HCT116 (cell line): Measurements from ENCODE around the gene YWHAG. TPM values are rescaled to one million over a fixed set of nuclear protein-coding genes. Genes with fewer than 3 reads are reported as not detected.
"Not testable (repeated sequence)": the region's sequence is repeated elsewhere in the genome, so short reads cannot be mapped to it uniquely, and the experiment has no call there.

Experiments used
- ATAC-seq: fragments of 200-7000 bp; cut with Tn5 transposase; 2 replicates; pipeline ENCODE4 v1.9.1; 2020; ENCODE audit warnings: mild to moderate bottlenecking, moderate library complexity
- BruUV-seq: library from RNA; stranded (reverse); fragments of 400-500 nt; replicated peaks from 2 replicates; lab custom pipeline; 2021; lab: Mats Ljungman, UMichigan
- CTCF ChIA-PET: fragments of 300-600 bp; sonication (Branson Sonifier 250); formaldehyde crosslinking; loops from one replicate; lab custom pipeline; 2021; ENCODE audit warnings: antibody characterized with exemption; lab: Charles Lee
- POLR2A ChIA-PET: fragments of 300-600, 350-600 bp; sonication (Branson Sonifier 250); formaldehyde crosslinking; loops from one replicate; lab custom pipeline; 2021; ENCODE audit warnings: antibody characterized with exemption; lab: Charles Lee
- RAD21 ChIA-PET, 2 experiments: fragments of 300-600 bp; sonication (Branson Sonifier 250); formaldehyde crosslinking; loops; one replicate each; lab custom pipeline; 2023; ENCODE audit warnings: low total read pairs in 2 of 2; ENCODE audit not compliant: uncharacterized antibody in 2 of 2, unreplicated experiment in 2 of 2, low non-redundant PET in 1 of 2; lab: Charles Lee
- DNase-seq: peaks from one replicate; pipeline ENCODE4 v3.0.0-alpha.2; 2010; ENCODE audit warnings: low read depth, low spot score
- H2AFZ ChIP-seq: fragments of 200-600 bp; shearing (Covaris generic), sonication (generic); 2 replicates; pipeline ENCODE4 v1.6.1; 2017; ENCODE audit warnings: low read depth, mixed run types, mixed read lengths, antibody characterized with exemption, low read length; ENCODE audit not compliant: poor library complexity, severe bottlenecking
- H3K27ac ChIP-seq: 2 replicates; pipeline ENCODE4 v1.5.1; 2012; ENCODE audit warnings: low read depth, low read length
- H3K27me3 ChIP-seq: fragments of 200-600 bp; sonication (generic); 2 replicates; pipeline ENCODE4 v1.6.1; 2016; ENCODE audit warnings: mixed run types, low read length, mixed read lengths; ENCODE audit not compliant: insufficient read depth
- H3K36me3 ChIP-seq, 2 experiments: fragments of 200-500 bp in 1 of 2; fragments of 200-600 bp in 1 of 2; sonication (Bioruptor generic) in 1 of 2; sonication (generic) in 1 of 2; 2 replicates each; pipeline versions ENCODE4 v1.5.1 to v1.6.1; 2014 to 2016; ENCODE audit warnings: low read length in 2 of 2, inconsistent platforms in 1 of 2, mixed read lengths in 1 of 2, mixed run types in 1 of 2; ENCODE audit not compliant: insufficient read depth in 2 of 2, control insufficient read depth in 1 of 2
- H3K4me1 ChIP-seq, 2 experiments: fragments of 200-600 bp in 1 of 2; sonication (generic) in 1 of 2; 2 replicates each; pipeline versions ENCODE4 v1.5.1 to v1.6.1; 2012 to 2017; ENCODE audit warnings: low read length in 2 of 2, inconsistent platforms in 1 of 2, mild to moderate bottlenecking in 1 of 2, mixed read lengths in 1 of 2, mixed run types in 1 of 2, moderate library complexity in 1 of 2; ENCODE audit not compliant: insufficient read depth in 2 of 2, control insufficient read depth in 1 of 2
- H3K4me2 ChIP-seq: fragments of 200-600 bp; sonication (generic); 2 replicates; pipeline ENCODE4 v1.6.1; 2017; ENCODE audit warnings: mixed run types, low read length, mixed read lengths
- H3K4me3 ChIP-seq, 2 experiments: fragments of 200-600 bp in 1 of 2; sonication (generic) in 1 of 2; replicated peaks in 1 of 2; 2 replicates each; pipeline ENCODE4 v1.5.1; 2011 to 2016; ENCODE audit warnings: low read length in 2 of 2, control low read depth in 1 of 2, low read depth in 1 of 2, mild to moderate bottlenecking in 1 of 2, mixed read lengths in 1 of 2, mixed run types in 1 of 2
- H3K79me2 ChIP-seq: fragments of 200-600 bp; sonication (generic); 2 replicates; pipeline ENCODE4 v1.6.1; 2017; ENCODE audit warnings: mild to moderate bottlenecking, mixed run types, low read length, moderate library complexity, mixed read lengths; ENCODE audit not compliant: insufficient read depth
- H3K9ac ChIP-seq: fragments of 200-600 bp; sonication (generic); 2 replicates; pipeline ENCODE4 v1.6.1; 2016; ENCODE audit warnings: low read length, mixed read lengths
- H3K9me2 ChIP-seq: fragments of 200-600 bp; sonication (generic), shearing (Covaris generic); 2 replicates; pipeline ENCODE4 v1.6.1; 2017; ENCODE audit warnings: mixed run types, mild to moderate bottlenecking, moderate library complexity; ENCODE audit not compliant: insufficient read depth
- H3K9me3 ChIP-seq, 2 experiments: fragments of 200-500 bp in 1 of 2; fragments of 200-600 bp in 1 of 2; sonication (Bioruptor generic) in 1 of 2; sonication (generic) in 1 of 2; 2 replicates each; pipeline ENCODE4 v1.6.1; 2014 to 2017; ENCODE audit warnings: low read length in 2 of 2, mixed read lengths in 2 of 2, inconsistent platforms in 1 of 2, low read depth in 1 of 2, mild to moderate bottlenecking in 1 of 2, mixed run types in 1 of 2, moderate library complexity in 1 of 2; ENCODE audit not compliant: control insufficient read depth in 1 of 2, insufficient read depth in 1 of 2
- H4K20me1 ChIP-seq: fragments of 200-600 bp; sonication (generic), shearing (Covaris generic); 2 replicates; pipeline ENCODE4 v1.6.1; 2017; ENCODE audit warnings: mixed run types, mild to moderate bottlenecking, moderate library complexity; ENCODE audit not compliant: insufficient read depth
- CBX3 ChIP-seq: IDR thresholded peaks from 2 replicates; pipeline ENCODE4 v1.6.1; 2012; ENCODE audit warnings: low read depth
- EZH2 ChIP-seq: fragments of 200-600 bp; sonication (generic); IDR thresholded peaks from 2 replicates; pipeline ENCODE4 v1.6.1; 2017; ENCODE audit warnings: antibody characterized with exemption, mixed run types
- EZH2phosphoT487 ChIP-seq: fragments of 200-600 bp; IDR thresholded peaks from 2 replicates; pipeline ENCODE4 v1.6.1; 2018; ENCODE audit warnings: antibody characterized with exemption, borderline replicate concordance
- FOSL1 ChIP-seq: IDR thresholded peaks from 2 replicates; pipeline ENCODE4 v1.6.1; 2012; ENCODE audit warnings: low read depth
- POLR2A ChIP-seq: IDR thresholded peaks from 2 replicates; pipeline ENCODE4 v1.7.0; 2011; ENCODE audit warnings: borderline replicate concordance; ENCODE audit not compliant: insufficient read depth, insufficient read length; ENCODE audit errors: extremely low read depth
- SP1 ChIP-seq: IDR thresholded peaks from 2 replicates; pipeline ENCODE4 v1.6.1; 2012; ENCODE audit warnings: low read depth
- TCF7L2 ChIP-seq: IDR thresholded peaks from 2 replicates; pipeline ENCODE4 v1.7.0; 2011; ENCODE audit warnings: borderline replicate concordance, inconsistent platforms; ENCODE audit not compliant: insufficient read depth, insufficient read length; ENCODE audit errors: extremely low read depth
- YY1 ChIP-seq: IDR thresholded peaks from 2 replicates; pipeline ENCODE4 v1.6.1; 2011; ENCODE audit warnings: low read length, low read depth, moderate library complexity, mild to moderate bottlenecking; ENCODE audit not compliant: insufficient replicate concordance; ENCODE audit errors: extremely low read depth
- ZFX ChIP-seq: fragments of 450-650 bp; IDR thresholded peaks from 2 replicates; pipeline ENCODE4 v1.6.1; 2017
- ZNF274 ChIP-seq: fragments of 200-500 bp; sonication (Bioruptor generic); IDR thresholded peaks from 2 replicates; pipeline ENCODE4 v1.6.1; 2014; ENCODE audit warnings: mild to moderate bottlenecking, low read depth, low read length, inconsistent platforms
- intact Hi-C: fragments of 100-400 bp; cut with micrococcal nuclease; formaldehyde crosslinking; loops from 2 replicates; pipeline ENCODE4 v1.10.0; 2022
- total RNA-seq: library from RNA; stranded (reverse); gene quantifications from one replicate; pipeline ENCODE4 v1.2.1, GENCODE V29; 2021; ENCODE audit not compliant: unreplicated experiment
- TF ChIP-seq, protein P1 (sequence below): IDR thresholded peaks from 2 replicates; pipeline ENCODE4 v1.6.1; 2012
- TF ChIP-seq, protein P2 (sequence below): IDR thresholded peaks from 2 replicates; pipeline ENCODE4 v1.6.1; 2012; ENCODE audit warnings: low read depth
- TF ChIP-seq, protein P3 (sequence below), 3 experiments: fragments of 200-600 bp in 1 of 3; sonication (generic) in 1 of 3; IDR thresholded peaks in 2 of 3; conservative IDR thresholded peaks in 1 of 3; 2 replicates each; pipeline ENCODE4 v1.5.1; 2012 to 2017; ENCODE audit warnings: low read depth in 2 of 3, low read length in 2 of 3, antibody characterized with exemption in 1 of 3, borderline replicate concordance in 1 of 3, control low read depth in 1 of 3, mild to moderate bottlenecking in 1 of 3, mixed read lengths in 1 of 3, mixed run types in 1 of 3, moderate library complexity in 1 of 3; ENCODE audit not compliant: insufficient read depth in 1 of 3

YWHAG gene
- total RNA-seq, 1 experiment from 2014 or later: 170 TPM

DNA sequence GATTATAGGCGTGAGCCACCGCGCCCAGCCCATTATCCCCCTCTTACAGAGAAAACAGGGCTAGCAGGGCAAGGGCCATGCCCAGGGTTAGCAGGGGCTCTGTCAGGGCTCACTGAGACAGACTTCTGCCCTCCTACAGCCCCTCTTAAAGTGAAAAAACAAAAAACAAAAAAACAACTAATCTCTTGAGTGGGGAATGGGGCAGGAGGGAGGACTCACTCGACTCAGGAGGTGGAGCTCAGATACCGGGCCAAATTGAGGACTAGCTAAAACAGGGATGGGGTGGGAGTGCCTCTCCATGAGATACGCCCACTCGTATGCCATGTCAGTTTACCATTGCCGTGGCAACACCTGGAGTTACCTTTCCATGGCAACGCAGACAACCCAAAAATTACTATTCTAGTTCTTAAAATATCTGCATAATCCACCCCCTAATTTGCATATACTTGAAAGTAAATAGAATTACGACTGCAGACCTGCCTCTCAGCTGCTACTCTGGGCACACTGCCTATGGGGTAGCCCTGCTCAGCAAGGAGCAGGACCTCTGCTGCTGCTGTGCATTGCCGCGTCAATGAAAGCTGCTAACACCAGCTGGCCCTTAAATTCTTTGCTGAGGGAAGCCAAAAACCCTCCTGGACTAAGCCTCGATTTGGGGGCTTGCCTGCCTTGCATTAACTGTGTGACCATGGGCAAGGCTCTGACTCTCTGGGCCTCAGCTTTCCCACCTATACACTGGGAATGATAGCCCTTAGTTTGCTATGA is 37.4 kb upstream of the YWHAG start:
- BruUV-seq: no TSS peak
- Histone ChIP-seq H2AFZ (no peak overlapping the region), H3K4me1 (peaks cover 23 to 53% of the 10 kb centered on the region in 2 experiments), H3K9me2 (no peaks in the 10 kb centered on the region), H3K27me3 (no peaks in the 10 kb centered on the region), H3K4me2 (no peak overlapping the region), H3K27ac (no peak overlapping the region), H3K36me3 (no peaks in the 10 kb centered on the region), H3K9me3 (no peaks in the 10 kb centered on the region), H3K79me2 (no peaks in the 10 kb centered on the region; the same call in 1 of the 2 replicates), H3K9ac (no peak overlapping the region), H4K20me1 (no peaks in the 10 kb centered on the region), H3K4me3 (no peak overlapping the region)
- ATAC-seq (no peak), DNase-seq (no peak)
- TF ChIP-seq, protein P1, sequence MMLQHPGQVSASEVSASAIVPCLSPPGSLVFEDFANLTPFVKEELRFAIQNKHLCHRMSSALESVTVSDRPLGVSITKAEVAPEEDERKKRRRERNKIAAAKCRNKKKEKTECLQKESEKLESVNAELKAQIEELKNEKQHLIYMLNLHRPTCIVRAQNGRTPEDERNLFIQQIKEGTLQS: no peak
- TF ChIP-seq, protein P2, sequence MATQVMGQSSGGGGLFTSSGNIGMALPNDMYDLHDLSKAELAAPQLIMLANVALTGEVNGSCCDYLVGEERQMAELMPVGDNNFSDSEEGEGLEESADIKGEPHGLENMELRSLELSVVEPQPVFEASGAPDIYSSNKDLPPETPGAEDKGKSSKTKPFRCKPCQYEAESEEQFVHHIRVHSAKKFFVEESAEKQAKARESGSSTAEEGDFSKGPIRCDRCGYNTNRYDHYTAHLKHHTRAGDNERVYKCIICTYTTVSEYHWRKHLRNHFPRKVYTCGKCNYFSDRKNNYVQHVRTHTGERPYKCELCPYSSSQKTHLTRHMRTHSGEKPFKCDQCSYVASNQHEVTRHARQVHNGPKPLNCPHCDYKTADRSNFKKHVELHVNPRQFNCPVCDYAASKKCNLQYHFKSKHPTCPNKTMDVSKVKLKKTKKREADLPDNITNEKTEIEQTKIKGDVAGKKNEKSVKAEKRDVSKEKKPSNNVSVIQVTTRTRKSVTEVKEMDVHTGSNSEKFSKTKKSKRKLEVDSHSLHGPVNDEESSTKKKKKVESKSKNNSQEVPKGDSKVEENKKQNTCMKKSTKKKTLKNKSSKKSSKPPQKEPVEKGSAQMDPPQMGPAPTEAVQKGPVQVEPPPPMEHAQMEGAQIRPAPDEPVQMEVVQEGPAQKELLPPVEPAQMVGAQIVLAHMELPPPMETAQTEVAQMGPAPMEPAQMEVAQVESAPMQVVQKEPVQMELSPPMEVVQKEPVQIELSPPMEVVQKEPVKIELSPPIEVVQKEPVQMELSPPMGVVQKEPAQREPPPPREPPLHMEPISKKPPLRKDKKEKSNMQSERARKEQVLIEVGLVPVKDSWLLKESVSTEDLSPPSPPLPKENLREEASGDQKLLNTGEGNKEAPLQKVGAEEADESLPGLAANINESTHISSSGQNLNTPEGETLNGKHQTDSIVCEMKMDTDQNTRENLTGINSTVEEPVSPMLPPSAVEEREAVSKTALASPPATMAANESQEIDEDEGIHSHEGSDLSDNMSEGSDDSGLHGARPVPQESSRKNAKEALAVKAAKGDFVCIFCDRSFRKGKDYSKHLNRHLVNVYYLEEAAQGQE: no peak
- TF ChIP-seq POLR2A: no peak
- TF ChIP-seq SP1: no peak
- no peak for TF ChIP-seq EZH2phosphoT487
- no peak for TF ChIP-seq TCF7L2
- no peak for TF ChIP-seq YY1
- TF ChIP-seq ZNF274: no peak
- no peak for TF ChIP-seq FOSL1
- TF ChIP-seq ZFX: no peak
- TF ChIP-seq EZH2: no peak
- TF ChIP-seq, protein P3, sequence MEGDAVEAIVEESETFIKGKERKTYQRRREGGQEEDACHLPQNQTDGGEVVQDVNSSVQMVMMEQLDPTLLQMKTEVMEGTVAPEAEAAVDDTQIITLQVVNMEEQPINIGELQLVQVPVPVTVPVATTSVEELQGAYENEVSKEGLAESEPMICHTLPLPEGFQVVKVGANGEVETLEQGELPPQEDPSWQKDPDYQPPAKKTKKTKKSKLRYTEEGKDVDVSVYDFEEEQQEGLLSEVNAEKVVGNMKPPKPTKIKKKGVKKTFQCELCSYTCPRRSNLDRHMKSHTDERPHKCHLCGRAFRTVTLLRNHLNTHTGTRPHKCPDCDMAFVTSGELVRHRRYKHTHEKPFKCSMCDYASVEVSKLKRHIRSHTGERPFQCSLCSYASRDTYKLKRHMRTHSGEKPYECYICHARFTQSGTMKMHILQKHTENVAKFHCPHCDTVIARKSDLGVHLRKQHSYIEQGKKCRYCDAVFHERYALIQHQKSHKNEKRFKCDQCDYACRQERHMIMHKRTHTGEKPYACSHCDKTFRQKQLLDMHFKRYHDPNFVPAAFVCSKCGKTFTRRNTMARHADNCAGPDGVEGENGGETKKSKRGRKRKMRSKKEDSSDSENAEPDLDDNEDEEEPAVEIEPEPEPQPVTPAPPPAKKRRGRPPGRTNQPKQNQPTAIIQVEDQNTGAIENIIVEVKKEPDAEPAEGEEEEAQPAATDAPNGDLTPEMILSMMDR (IDR thresholded peaks at IDR 0.05 in 2 of 3, conservative IDR thresholded peaks at IDR 0.05 in 1 of 3; ENCODE audit: borderline replicate concordance in 1 of 3, insufficient read depth in 1 of 3, low read depth in 2 of 3, low read length in 2 of 3): no peak
- no peak for TF ChIP-seq CBX3
- POLR2A ChIA-PET: no interaction called here
- intact Hi-C loops: no loop called here
- RAD21 ChIA-PET: no interaction called here
- CTCF ChIA-PET: no interaction called here

DNA sequence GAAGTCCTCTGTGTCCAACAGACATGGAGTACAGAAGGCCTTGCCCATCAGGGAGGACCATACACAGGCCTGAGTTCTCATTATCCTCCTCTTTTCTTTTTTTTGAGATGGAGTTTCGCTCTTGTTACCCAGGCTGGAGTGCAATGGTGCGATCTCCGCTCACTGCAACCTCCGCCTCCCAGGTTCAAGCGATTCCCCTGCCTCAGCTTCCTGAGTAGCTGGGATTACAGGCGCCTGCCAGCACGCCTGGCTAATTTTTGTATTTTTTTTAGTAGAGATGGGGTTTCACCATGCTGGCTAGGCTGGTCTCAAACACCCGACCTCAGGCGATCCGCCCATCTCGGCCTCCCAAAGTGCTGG is 36.8 kb upstream of the YWHAG start:
- H3K9me3 ChIP-seq, H2AFZ ChIP-seq, H3K9ac ChIP-seq, H3K27ac ChIP-seq, RAD21 ChIA-PET, CTCF ChIA-PET, H3K9me2 ChIP-seq, intact Hi-C loops, H3K36me3 ChIP-seq, DNase-seq, H3K79me2 ChIP-seq, H3K4me2 ChIP-seq, BruUV-seq, H3K27me3 ChIP-seq, ATAC-seq, H4K20me1 ChIP-seq, POLR2A ChIA-PET, H3K4me3 ChIP-seq: not testable (repeated sequence)
- H3K4me1 ChIP-seq: peaks cover 23 to 53% of the 10 kb centered on the region in 2 experiments
